GM12864 (cell line): ENCODE measurements around the gene MIXL1.

Experiments
- DNase-seq: peaks from one replicate; pipeline ENCODE4 v3.0.0-alpha.2; 2011; ENCODE audit warnings: low read depth
- H3K4me3 ChIP-seq: 2 replicates; pipeline ENCODE4 v1.5.1; 2011; ENCODE audit warnings: mild to moderate bottlenecking, low read depth, low read length, control low read depth
- CTCF ChIP-seq: IDR thresholded peaks from 2 replicates; pipeline ENCODE4 v1.5.1; 2011; ENCODE audit warnings: low read depth, mild to moderate bottlenecking, moderate library complexity, low read length, control low read depth, inconsistent platforms; ENCODE audit errors: missing control alignments

MIXL1 gene

GRCh38 chr1:226226601-226227000, 3.1 kb downstream of the MIXL1 start:
- H3K4me3 ChIP-seq = no peak overlapping the region
- TF ChIP-seq CTCF = no peak
- DNase-seq = no peak

- no peak for TF ChIP-seq CTCF
- DNase-seq = no peak
Measured at GRCh38 chr1:226233293-226233692, 9.8 kb downstream of the MIXL1 start.

GRCh38 chr1:226233806-226234205, 10.3 kb downstream of the MIXL1 start:
- DNase-seq = no peak
- no peak overlapping the region for H3K4me3 ChIP-seq
- TF ChIP-seq CTCF = no peak

More at GRCh38 chr1:226233293-226233692, 9.8 kb downstream of the MIXL1 start:
- no peak overlapping the region for H3K4me3 ChIP-seq

- no peak for DNase-seq
- H3K4me3 ChIP-seq = no peak overlapping the region
- no peak for TF ChIP-seq CTCF
Measured at GRCh38 chr1:226236826-226237225, 13.4 kb downstream of the MIXL1 start.

GRCh38 chr1:226239421-226239820, 16.0 kb downstream of the MIXL1 start:
- no peak for TF ChIP-seq CTCF

GRCh38 chr1:226248091-226248490, 24.6 kb downstream of the MIXL1 start:
- no peak overlapping the region for H3K4me3 ChIP-seq
- no peak for TF ChIP-seq CTCF
- DNase-seq = no peak

More at GRCh38 chr1:226239421-226239820, 16.0 kb downstream of the MIXL1 start:
- no peak for DNase-seq
- H3K4me3 ChIP-seq = no peak overlapping the region

GRCh38 chr1:226248796-226249195, 25.3 kb downstream of the MIXL1 start:
- no peak overlapping the region for H3K4me3 ChIP-seq
- no peak for TF ChIP-seq CTCF
- no peak for DNase-seq
